H1 (cell line): ENCODE data around the gene MRC2. TPM values are rescaled to one million over a fixed set of nuclear protein-coding genes. Genes with fewer than 3 reads are reported as not detected.

ENCODE experiments used
- CTCF ChIA-PET: fragments of 300-600 bp; sonication (Branson Sonifier 250); formaldehyde crosslinking; loops from one replicate; lab custom pipeline; 2021; ENCODE audit not compliant: partially characterized antibody; lab: Charles Lee
- POLR2A ChIA-PET: fragments of 300-600 bp; sonication (Branson Sonifier 250); formaldehyde crosslinking; loops from one replicate; lab custom pipeline; 2021; ENCODE audit warnings: inconsistent platforms; ENCODE audit not compliant: partially characterized antibody; lab: Charles Lee
- DNase-seq, 2 experiments: peaks; one replicate each; pipeline versions ENCODE4 v3.0.0 to v3.0.0-alpha.2; 2010 to 2022; ENCODE audit warnings: low spot score in 2 of 2, low read depth in 1 of 2, mixed read lengths in 1 of 2
- FAIRE-seq: peaks from 2 replicates; lab custom pipeline; 2011; peaks lifted over from hg19 to GRCh38; lab: Jason Lieb, UNC
- H2AFZ ChIP-seq: 2 replicates; pipeline ENCODE4 v1.8.1; 2012; ENCODE audit warnings: low read length, inconsistent platforms
- H2AK5ac ChIP-seq: 2 replicates; pipeline ENCODE4 v1.6.1; 2013; ENCODE audit warnings: low read depth, low read length
- H2BK120ac ChIP-seq: replicated peaks from 2 replicates; pipeline ENCODE3; 2013; ENCODE audit warnings: low read depth, low read length, inconsistent platforms
- H2BK12ac ChIP-seq: 2 replicates; pipeline ENCODE4 v1.6.1; 2013; ENCODE audit warnings: low read depth, low read length
- H2BK15ac ChIP-seq: 2 replicates; pipeline ENCODE4 v1.6.1; 2013; ENCODE audit warnings: low read length
- H2BK20ac ChIP-seq: 2 replicates; pipeline ENCODE4 v1.6.1; 2013; ENCODE audit warnings: low read length
- H2BK5ac ChIP-seq: 2 replicates; pipeline ENCODE4 v1.6.1; 2013; ENCODE audit warnings: low read depth, low read length
- H3K14ac ChIP-seq: 2 replicates; pipeline ENCODE4 v1.6.1; 2013; ENCODE audit warnings: inconsistent platforms; ENCODE audit not compliant: insufficient read length
- H3K18ac ChIP-seq: 2 replicates; pipeline ENCODE4 v1.6.1; 2013; ENCODE audit warnings: low read length; ENCODE audit errors: extremely low read depth
- H3K23ac ChIP-seq: 2 replicates; pipeline ENCODE4 v1.6.1; 2013; ENCODE audit warnings: inconsistent platforms; ENCODE audit not compliant: insufficient read length
- H3K23me2 ChIP-seq: 2 replicates; pipeline ENCODE4 v1.6.1; 2013; ENCODE audit warnings: low read depth, low read length
- H3K27ac ChIP-seq: 2 replicates; pipeline ENCODE4 v1.6.1; 2011; ENCODE audit warnings: low read depth, low read length, inconsistent platforms
- H3K27me3 ChIP-seq, 4 experiments: replicated peaks in 1 of 4; 1 replicate in 1 of 4; 2 replicates in 3 of 4; pipeline versions ENCODE4 v1.6.1 to v1.8.1; 2011 to 2013; ENCODE audit warnings: low read length in 3 of 4, mild to moderate bottlenecking in 3 of 4, inconsistent platforms in 2 of 4, mixed read lengths in 2 of 4, moderate library complexity in 1 of 4; ENCODE audit not compliant: control insufficient read depth in 3 of 4, insufficient read depth in 3 of 4; ENCODE audit errors: extremely low read depth in 1 of 4
- H3K36me3 ChIP-seq, 4 experiments: 2 replicates each; pipeline versions ENCODE4 v1.6.1 to v1.8.1; 2011 to 2013; ENCODE audit warnings: mild to moderate bottlenecking in 4 of 4, low read length in 3 of 4, moderate library complexity in 2 of 4, control low read depth in 1 of 4, inconsistent platforms in 1 of 4; ENCODE audit not compliant: insufficient read depth in 4 of 4, control insufficient read depth in 2 of 4
- H3K4ac ChIP-seq: replicated peaks from 2 replicates; pipeline ENCODE3; 2013; ENCODE audit warnings: low read length, low read depth, mixed read lengths, inconsistent platforms; ENCODE audit not compliant: insufficient read length
- H3K4me1 ChIP-seq, 4 experiments: replicated peaks in 1 of 4; 1 replicate in 1 of 4; 2 replicates in 3 of 4; pipeline versions ENCODE4 v1.6.1 to v1.8.1; 2011 to 2013; ENCODE audit warnings: low read length in 3 of 4, inconsistent platforms in 2 of 4, mixed read lengths in 1 of 4; ENCODE audit not compliant: insufficient read depth in 4 of 4, control insufficient read depth in 3 of 4
- H3K4me2 ChIP-seq, 2 experiments: 2 replicates each; pipeline versions ENCODE4 v1.6.1 to v1.8.1; 2011 to 2013; ENCODE audit warnings: low read depth in 2 of 2, low read length in 2 of 2, control low read depth in 1 of 2, inconsistent platforms in 1 of 2, mild to moderate bottlenecking in 1 of 2; ENCODE audit not compliant: insufficient read depth in 1 of 2
- H3K4me3 ChIP-seq, 4 experiments: fragments of 200-600, 300-600 bp in 1 of 4; sonication (generic), shearing (Covaris generic), sonication (Bioruptor Twin) in 1 of 4; 2 replicates each; pipeline versions ENCODE4 v1.5.1 to v1.8.1; 2011 to 2016; ENCODE audit warnings: low read length in 4 of 4, low read depth in 3 of 4, control low read depth in 2 of 4, inconsistent platforms in 2 of 4, mild to moderate bottlenecking in 2 of 4, mixed read lengths in 1 of 4, moderate library complexity in 1 of 4; ENCODE audit not compliant: insufficient read depth in 2 of 4; ENCODE audit errors: extremely low read depth in 1 of 4
- H3K56ac ChIP-seq: replicated peaks from 2 replicates; pipeline ENCODE3; 2013; ENCODE audit warnings: low read depth, mild to moderate bottlenecking, mixed read lengths, low read length, inconsistent platforms; ENCODE audit not compliant: insufficient read length
- H3K79me1 ChIP-seq: 2 replicates; pipeline ENCODE4 v1.6.1; 2013; ENCODE audit warnings: low read depth, low read length, control low read depth
- H3K79me2 ChIP-seq, 2 experiments: 2 replicates each; pipeline versions ENCODE4 v1.6.1 to v1.8.1; 2012 to 2013; ENCODE audit warnings: low read length in 2 of 2, mild to moderate bottlenecking in 2 of 2, inconsistent platforms in 1 of 2; ENCODE audit not compliant: insufficient read depth in 2 of 2, control insufficient read depth in 1 of 2
- H3K9ac ChIP-seq, 4 experiments: replicated peaks in 1 of 4; 1 replicate in 1 of 4; 2 replicates in 3 of 4; pipeline versions ENCODE4 v1.6.1 to v1.8.1; 2011 to 2013; ENCODE audit warnings: low read depth in 3 of 4, low read length in 3 of 4, control low read depth in 2 of 4, mild to moderate bottlenecking in 2 of 4, moderate library complexity in 2 of 4, inconsistent platforms in 1 of 4; ENCODE audit errors: extremely low read depth in 1 of 4
- H3K9me3 ChIP-seq, 2 experiments: 2 replicates each; pipeline versions ENCODE4 v1.6.1 to v1.8.1; 2012 to 2013; ENCODE audit warnings: mild to moderate bottlenecking in 2 of 2, moderate library complexity in 2 of 2, control low read depth in 1 of 2, inconsistent platforms in 1 of 2, low read depth in 1 of 2, low read length in 1 of 2, mixed read lengths in 1 of 2; ENCODE audit not compliant: insufficient read depth in 2 of 2
- H4K20me1 ChIP-seq, 2 experiments: replicated peaks in 1 of 2; 2 replicates each; pipeline versions ENCODE3 to v1.8.1; 2011 to 2013; ENCODE audit warnings: inconsistent platforms in 2 of 2, low read length in 2 of 2, mild to moderate bottlenecking in 1 of 2; ENCODE audit not compliant: insufficient read depth in 2 of 2, control insufficient read depth in 1 of 2
- H4K5ac ChIP-seq: 2 replicates; pipeline ENCODE4 v1.6.1; 2013; ENCODE audit warnings: low read length, low read depth, mixed read lengths, inconsistent platforms; ENCODE audit not compliant: insufficient read length
- H4K8ac ChIP-seq: 2 replicates; pipeline ENCODE4 v1.8.0; 2013; ENCODE audit warnings: mild to moderate bottlenecking, moderate library complexity, low read length, inconsistent platforms; ENCODE audit not compliant: insufficient read depth; ENCODE audit errors: extremely low read depth
- H4K91ac ChIP-seq: replicated peaks from 2 replicates; pipeline ENCODE3; 2013; ENCODE audit warnings: low read length, mixed read lengths, inconsistent platforms; ENCODE audit not compliant: insufficient read length
- GABPA ChIP-seq: IDR thresholded peaks from 2 replicates; pipeline ENCODE4 v1.6.1; 2011; ENCODE audit warnings: mild to moderate bottlenecking, low read length, moderate library complexity, borderline replicate concordance; ENCODE audit not compliant: insufficient read depth
- JUND ChIP-seq: IDR thresholded peaks from 2 replicates; pipeline ENCODE4 v1.6.1; 2011; ENCODE audit warnings: mild to moderate bottlenecking, improper control_type of control experiment, low read length
- POLR2A ChIP-seq, 2 experiments: IDR thresholded peaks; 1 replicate in 1 of 2; 2 replicates in 1 of 2; pipeline ENCODE4 v1.6.1; 2011; ENCODE audit warnings: low read depth in 2 of 2, low read length in 2 of 2, mild to moderate bottlenecking in 2 of 2; ENCODE audit errors: control extremely low read depth in 1 of 2
- RAD21 ChIP-seq, 2 experiments: IDR thresholded peaks in 1 of 2; conservative IDR thresholded peaks in 1 of 2; 2 replicates each; pipeline ENCODE4 v1.6.1; 2011; ENCODE audit warnings: low read depth in 2 of 2, low read length in 2 of 2, improper control_type of control experiment in 1 of 2, inconsistent platforms in 1 of 2, mild to moderate bottlenecking in 1 of 2, moderate library complexity in 1 of 2
- WGBS, 2 experiments: shearing (Covaris generic) in 1 of 2; methylation state at CpG; one replicate each; pipeline versions ENCODE4 v1.1.6 to v1.1.7; 2013 to 2015; ENCODE audit warnings: low lambda C conversion rate in 2 of 2, mixed read lengths in 2 of 2, inconsistent platforms in 1 of 2, low coverage in 1 of 2, missing lambda C conversion rate in 1 of 2; ENCODE audit not compliant: insufficient replicate concordance in 2 of 2, insufficient coverage in 1 of 2, insufficient read length in 1 of 2; ENCODE audit errors: extremely low coverage in 1 of 2, missing lambda C conversion rate in 1 of 2; 5-methylcytosine and 5-hydroxymethylcytosine counted together
- polyA plus RNA-seq, 7 experiments: library from polyadenylated mRNA; depleted of rRNA in 3 of 7; stranded (reverse) in 5 of 7; unstranded in 2 of 7; fragments of >200 nt in 5 of 7; fragments of 200-250 nt in 2 of 7; gene quantifications; 1 replicate in 5 of 7; 2 replicates in 1 of 7; 4 replicates in 1 of 7; pipeline versions ENCODE4 v1.2.1 to v1.2.3, GENCODE V29; 2011 to 2013; ENCODE audit warnings: missing spikeins in 2 of 7, mixed read lengths in 2 of 7
- total RNA-seq: library from RNA; stranded (reverse); fragmentation: NEBNext Ultra II Directional; extraction: Animal tissue kit (Norgen Biotek cat#: 25700); gene quantifications from 2 replicates; pipeline ENCODE4 v1.2.1, GENCODE V29; 2021
- TF ChIP-seq, protein P1 (sequence below), 3 experiments: IDR thresholded peaks; 1 replicate in 2 of 3; 2 replicates in 1 of 3; pipeline versions ENCODE4 v1.5.1 to v1.6.1; 2011; ENCODE audit warnings: low read length in 3 of 3, mild to moderate bottlenecking in 3 of 3, inconsistent platforms in 2 of 3, low read depth in 1 of 3, moderate library complexity in 1 of 3; ENCODE audit not compliant: insufficient read depth in 1 of 3; ENCODE audit errors: control extremely low read depth in 1 of 3

The MRC2 gene
- total and polyA plus RNA-seq, 2 of the 8 experiments (the other 6 are each of a cell fraction or from before 2014, with no cell fraction given), result 7.0 to 24.2 TPM

DNA sequence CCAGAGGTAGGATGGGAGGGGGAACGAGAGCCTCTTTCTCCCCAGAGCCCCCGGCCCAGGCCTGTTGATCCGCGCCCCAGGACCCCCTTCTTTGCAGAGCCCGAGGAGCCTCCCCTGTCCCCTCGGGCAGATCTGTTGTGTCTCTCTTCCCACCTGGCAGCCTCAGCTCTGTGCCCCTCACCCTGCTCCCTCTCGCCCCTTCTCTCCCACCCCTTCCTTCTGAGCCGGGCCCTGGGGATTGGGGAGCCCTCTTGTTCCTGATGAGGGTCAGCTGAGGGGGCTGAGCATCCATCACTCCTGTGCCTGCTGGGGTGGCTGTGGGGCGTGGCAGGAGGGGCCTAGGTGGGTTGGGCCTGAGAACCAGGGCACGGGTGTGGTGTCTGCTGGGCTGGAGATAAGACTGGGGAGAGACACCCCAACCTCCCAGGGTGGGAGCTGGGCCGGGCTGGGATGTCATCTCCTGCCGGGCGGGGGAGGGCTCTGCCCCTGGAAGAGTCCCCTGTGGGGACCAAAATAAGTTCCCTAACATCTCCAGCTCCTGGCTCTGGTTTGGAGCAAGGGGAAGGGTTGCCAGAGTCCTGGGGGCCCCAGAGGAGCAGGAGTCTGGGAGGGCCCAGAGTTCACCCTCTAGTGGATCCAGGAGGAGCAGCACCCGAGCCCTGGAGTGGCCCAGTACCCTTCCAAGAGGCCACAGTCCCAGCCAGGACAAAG, 65.4 kb downstream of the MRC2 start:
- no peaks in the 10 kb centered on the region for H3K36me3 ChIP-seq

More for the DNA sequence above, 65.4 kb downstream of the MRC2 start:
- H4K5ac ChIP-seq, result no peak overlapping the region
- 82% methylated on average over 9 of the region's 14 CpGs; no CpG with 5 or more reads in 1 of the 2 experiments for WGBS, 2 experiments
- no peak overlapping the region for H3K18ac ChIP-seq
- no peaks in the 10 kb centered on the region; the same call in 1 of the 2 replicates for H3K23me2 ChIP-seq
- H2AFZ ChIP-seq, result no peak overlapping the region
- H3K4me3 ChIP-seq, result no peak overlapping the region
- no peak overlapping the region for H3K9ac ChIP-seq
- no peak overlapping the region for H2BK12ac ChIP-seq
- H3K4me1 ChIP-seq, result peaks cover 0 to 5% (median 0%) of the 10 kb centered on the region in 4 experiments; a peak in 3 of 7 replicates
- H2BK5ac ChIP-seq, result no peak overlapping the region
- H3K27me3 ChIP-seq, result no peaks in the 10 kb centered on the region
- FAIRE-seq, result no peak
- no peak overlapping the region for H3K4me2 ChIP-seq
- CTCF ChIA-PET, result interaction anchor here (0.5 to 7.0 kb wide), 35 partner anchors 8 to 740 kb away, joined by 3 to 68 read pairs (median 4); no protein-coding TSS in a partner anchor
- H2BK15ac ChIP-seq, result no peak overlapping the region
- H4K20me1 ChIP-seq, result peaks cover 0 to 1% of the 10 kb centered on the region in 2 experiments
- H4K91ac ChIP-seq, result no peak overlapping the region
- no peak overlapping the region for H2BK120ac ChIP-seq
- no peak overlapping the region for H2BK20ac ChIP-seq
- H3K14ac ChIP-seq, result no peak overlapping the region
- no peak overlapping the region for H3K23ac ChIP-seq
- H4K8ac ChIP-seq, result peak overlapping the region; percentile 71
- DNase-seq, result peak in 1 of 2 experiments; percentile 77
- no peaks in the 10 kb centered on the region for H3K79me2 ChIP-seq
- H3K79me1 ChIP-seq, result no peaks in the 10 kb centered on the region
- H2AK5ac ChIP-seq, result no peak overlapping the region
- POLR2A ChIA-PET, result interaction anchor here (1.1 to 1.4 kb wide), 2 partner anchors 9 to 13 kb away, joined by 3 to 4 read pairs; no protein-coding TSS in a partner anchor
- H3K4ac ChIP-seq, result no peak overlapping the region
- no peak overlapping the region for H3K27ac ChIP-seq
- TF ChIP-seq POLR2A (IDR thresholded peaks at IDR 0.05; ENCODE audit: control extremely low read depth in 1 of 2, low read depth in 2 of 2, low read length in 2 of 2) (no peak), JUND (no peak), RAD21 (IDR thresholded peaks at IDR 0.05 in 1 of 2, conservative IDR thresholded peaks at IDR 0.05 in 1 of 2; ENCODE audit: low read depth in 2 of 2, low read length in 2 of 2) (peak; percentile 58 to 76), GABPA (peak; percentile 33; the same call in 1 of the 2 replicates)
- TF ChIP-seq, protein P1, sequence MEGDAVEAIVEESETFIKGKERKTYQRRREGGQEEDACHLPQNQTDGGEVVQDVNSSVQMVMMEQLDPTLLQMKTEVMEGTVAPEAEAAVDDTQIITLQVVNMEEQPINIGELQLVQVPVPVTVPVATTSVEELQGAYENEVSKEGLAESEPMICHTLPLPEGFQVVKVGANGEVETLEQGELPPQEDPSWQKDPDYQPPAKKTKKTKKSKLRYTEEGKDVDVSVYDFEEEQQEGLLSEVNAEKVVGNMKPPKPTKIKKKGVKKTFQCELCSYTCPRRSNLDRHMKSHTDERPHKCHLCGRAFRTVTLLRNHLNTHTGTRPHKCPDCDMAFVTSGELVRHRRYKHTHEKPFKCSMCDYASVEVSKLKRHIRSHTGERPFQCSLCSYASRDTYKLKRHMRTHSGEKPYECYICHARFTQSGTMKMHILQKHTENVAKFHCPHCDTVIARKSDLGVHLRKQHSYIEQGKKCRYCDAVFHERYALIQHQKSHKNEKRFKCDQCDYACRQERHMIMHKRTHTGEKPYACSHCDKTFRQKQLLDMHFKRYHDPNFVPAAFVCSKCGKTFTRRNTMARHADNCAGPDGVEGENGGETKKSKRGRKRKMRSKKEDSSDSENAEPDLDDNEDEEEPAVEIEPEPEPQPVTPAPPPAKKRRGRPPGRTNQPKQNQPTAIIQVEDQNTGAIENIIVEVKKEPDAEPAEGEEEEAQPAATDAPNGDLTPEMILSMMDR (IDR thresholded peaks at IDR 0.05; ENCODE audit: control extremely low read depth in 1 of 3, insufficient read depth in 1 of 3, low read depth in 1 of 3, low read length in 3 of 3), result peak; percentile 64 to 77 (median 77)
- no peak overlapping the region for H3K56ac ChIP-seq
- H3K9me3 ChIP-seq, result no peaks in the 10 kb centered on the region
